A673 (cell line): ENCODE results near the gene PDE4A. TPM values are rescaled to one million over a fixed set of nuclear protein-coding genes. Genes with fewer than 3 reads are reported as not detected.

Experiments
- BruUV-seq: library from RNA; stranded (reverse); fragments of 400-500 nt; replicated peaks from 2 replicates; lab custom pipeline; 2021; lab: Mats Ljungman, UMichigan
- CTCF ChIA-PET: fragments of 300-600 bp; sonication (Branson Sonifier 250); formaldehyde crosslinking; loops from one replicate; lab custom pipeline; 2022; ENCODE audit warnings: antibody characterized with exemption; lab: Charles Lee
- POLR2A ChIA-PET: fragments of 300-600 bp; sonication (Branson Sonifier 250); formaldehyde crosslinking; loops from one replicate; lab custom pipeline; 2022; ENCODE audit warnings: antibody characterized with exemption; ENCODE audit not compliant: low non-redundant PET; lab: Charles Lee
- DNase-seq: peaks from one replicate; pipeline ENCODE4 v3.0.0-alpha.2; 2015; ENCODE audit warnings: low spot score
- H3K27ac ChIP-seq: fragments of 200-600 bp; sonication (generic); 2 replicates; pipeline ENCODE4 v1.5.1; 2016; ENCODE audit warnings: mixed run types, low read depth, mild to moderate bottlenecking, mixed read lengths, antibody characterized with exemption, low read length; ENCODE audit not compliant: poor library complexity, severe bottlenecking
- H3K27me3 ChIP-seq: fragments of 200-600 bp; sonication (generic); replicated peaks from 2 replicates; pipeline ENCODE4 v1.6.1; 2017; ENCODE audit warnings: mixed run types, low read depth, mild to moderate bottlenecking, mixed read lengths, antibody characterized with exemption, low read length; ENCODE audit not compliant: insufficient read depth, poor library complexity
- H3K36me3 ChIP-seq: fragments of 200-600 bp; sonication (generic); 2 replicates; pipeline ENCODE4 v1.6.1; 2016; ENCODE audit warnings: mixed run types, mild to moderate bottlenecking, mixed read lengths, antibody characterized with exemption, low read length; ENCODE audit not compliant: insufficient read depth, poor library complexity, severe bottlenecking
- H3K4me1 ChIP-seq: fragments of 200-600 bp; sonication (generic); 2 replicates; pipeline ENCODE4 v1.6.1; 2017; ENCODE audit warnings: mixed run types, mild to moderate bottlenecking, mixed read lengths, antibody characterized with exemption, low read length; ENCODE audit not compliant: insufficient read depth, poor library complexity, severe bottlenecking
- H3K4me3 ChIP-seq: fragments of 200-600 bp; sonication (generic); 2 replicates; pipeline ENCODE4 v1.5.1; 2016; ENCODE audit warnings: low read depth, mixed run types, mild to moderate bottlenecking, mixed read lengths, low read length; ENCODE audit not compliant: poor library complexity, severe bottlenecking
- H3K9me3 ChIP-seq: fragments of 200-600 bp; sonication (generic); 2 replicates; pipeline ENCODE4 v1.6.1; 2016; ENCODE audit warnings: mixed run types, low read depth, mild to moderate bottlenecking, mixed read lengths, antibody characterized with exemption, low read length; ENCODE audit not compliant: poor library complexity, severe bottlenecking
- CTCF ChIP-seq: fragments of 300-800, 200-600 bp; sonication (generic); conservative IDR thresholded peaks from 2 replicates; pipeline ENCODE4 v1.5.1; 2017; ENCODE audit warnings: low read depth, mild to moderate bottlenecking, antibody characterized with exemption, low read length, moderate library complexity, mixed read lengths
- EZH2 ChIP-seq: fragments of 200-600 bp; sonication (generic); IDR thresholded peaks from 2 replicates; pipeline ENCODE4 v1.6.1; 2017; ENCODE audit warnings: borderline replicate concordance, low read depth, mild to moderate bottlenecking, mixed read lengths, antibody characterized with exemption, low read length; ENCODE audit not compliant: poor library complexity, severe bottlenecking
- intact Hi-C: fragments of 100-400 bp; cut with micrococcal nuclease; formaldehyde crosslinking; loops from one replicate; pipeline ENCODE4 v1.10.0; 2022; ENCODE audit not compliant: unreplicated experiment
- total RNA-seq: library from RNA; stranded (reverse); gene quantifications from 2 replicates; pipeline ENCODE4 v1.2.3, GENCODE V29; 2021

PDE4A gene
- total RNA-seq, 1 experiment from 2014 or later: 40.1 TPM

DNA sequence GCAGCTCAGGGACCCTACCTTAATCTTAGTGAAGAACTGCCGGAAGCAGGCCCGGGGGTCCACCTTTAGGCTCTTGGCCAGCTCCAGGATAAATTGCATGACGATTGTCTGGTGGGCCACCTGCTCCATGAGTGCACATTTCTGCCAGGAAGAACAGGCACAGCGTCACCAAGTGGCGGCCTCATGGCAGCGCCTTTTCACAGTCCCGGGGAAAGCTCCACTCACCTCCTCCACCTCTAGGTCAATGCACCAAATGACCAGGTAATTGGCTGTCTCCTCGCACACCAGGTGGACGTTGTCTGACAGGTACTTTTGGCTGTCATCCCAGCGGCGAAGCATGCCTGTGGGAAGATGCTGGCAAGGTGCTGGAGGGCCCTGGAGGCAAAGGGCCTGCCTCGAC lies 25.3 kb upstream of the PDE4A start:
- Histone ChIP-seq H3K36me3 (peaks cover 52% of the 10 kb centered on the region), H3K4me3 (no peak overlapping the region), H3K4me1 (no peaks in the 10 kb centered on the region), H3K27ac (no peak overlapping the region), H3K27me3 (no peaks in the 10 kb centered on the region), H3K9me3 (no peaks in the 10 kb centered on the region)
- ChIA-PET CTCF (no interaction called here), POLR2A (no interaction called here)
- no peak for TF ChIP-seq CTCF
- no peak for TF ChIP-seq EZH2
- intact Hi-C loops: no loop called here
- no peak for DNase-seq
- BruUV-seq: no TSS peak

DNA sequence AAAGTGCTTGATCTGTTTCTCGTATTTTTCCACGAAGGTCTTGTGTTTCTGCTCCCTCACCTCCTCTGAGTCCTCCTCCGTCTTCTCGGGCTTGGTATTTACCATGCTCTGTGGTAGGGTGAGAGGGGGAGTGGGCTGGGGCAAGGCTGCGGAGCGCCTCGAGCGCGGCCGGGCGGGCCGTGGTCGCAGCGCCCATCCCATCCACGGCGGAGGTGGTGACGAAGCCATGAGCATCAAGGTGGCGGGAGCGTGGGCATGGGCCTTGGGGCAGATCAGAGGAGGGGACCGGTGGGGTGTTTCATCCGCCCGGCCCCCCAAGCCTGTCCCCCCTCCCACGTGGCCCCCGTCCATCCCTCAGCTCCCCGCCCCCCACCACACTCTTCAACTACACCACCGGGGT lies 24.9 kb upstream of the PDE4A start:
- no peaks in the 10 kb centered on the region for H3K4me1 ChIP-seq
- DNase-seq: no peak
- H3K27me3 ChIP-seq: no peaks in the 10 kb centered on the region
- no peak overlapping the region for H3K4me3 ChIP-seq
- ChIA-PET CTCF (no interaction called here), POLR2A (no interaction called here)
- no peak for TF ChIP-seq EZH2
- TF ChIP-seq CTCF: no peak
- BruUV-seq: TSS peak; percentile 57
- no peak overlapping the region for H3K27ac ChIP-seq
- intact Hi-C loops: no loop called here
- no peaks in the 10 kb centered on the region for H3K9me3 ChIP-seq
- H3K36me3 ChIP-seq: peaks cover 48% of the 10 kb centered on the region

GRCh38 chr19:10395917-10396316 lies 24.4 kb upstream of the PDE4A start:
- no TSS peak for BruUV-seq
- Histone ChIP-seq H3K27ac (no peak overlapping the region), H3K4me3 (no peak overlapping the region), H3K9me3 (no peaks in the 10 kb centered on the region), H3K27me3 (no peaks in the 10 kb centered on the region), H3K4me1 (peaks cover 2% of the 10 kb centered on the region), H3K36me3 (peaks cover 44% of the 10 kb centered on the region)
- intact Hi-C loops: no loop called here
- ChIA-PET POLR2A (no interaction called here), CTCF (no interaction called here)
- no peak for DNase-seq
- TF ChIP-seq CTCF: no peak
- no peak for TF ChIP-seq EZH2
